CD14-positive monocyte (primary cell): ENCODE data around the gene NAA38. TPM values are rescaled to one million over a fixed set of nuclear protein-coding genes. Genes with fewer than 3 reads are reported as not detected.

Source experiments
- DNase-seq, 3 donors: peaks; one replicate each; pipeline ENCODE4 v3.0.0-alpha.2; 2011 to 2022
- H2AFZ ChIP-seq: 2 replicates; pipeline ENCODE4 v1.6.0; 2012; ENCODE audit warnings: mild to moderate bottlenecking, low read depth, low read length, inconsistent platforms; ENCODE audit not compliant: insufficient read depth, poor library complexity, severe bottlenecking
- H3K27ac ChIP-seq, 2 donors: 1 replicate in 1 of 2; 2 replicates in 1 of 2; pipeline ENCODE4 v1.5.1; 2012 to 2013; ENCODE audit warnings: low read length in 2 of 2, control low read depth in 1 of 2, inconsistent platforms in 1 of 2, low read depth in 1 of 2, mild to moderate bottlenecking in 1 of 2
- H3K27me3 ChIP-seq, 2 donors: one replicate each; pipeline versions ENCODE4 v1.6.0 to v1.6.1; 2011 to 2013; ENCODE audit warnings: low read length in 2 of 2; ENCODE audit not compliant: control insufficient read depth in 2 of 2, insufficient read depth in 2 of 2
- H3K36me3 ChIP-seq, 2 donors: replicated peaks in 1 of 2; 1 replicate in 1 of 2; 2 replicates in 1 of 2; pipeline versions ENCODE4 v1.5.1 to v1.6.1; 2012 to 2013; ENCODE audit warnings: low read length in 2 of 2, control low read depth in 1 of 2, inconsistent platforms in 1 of 2, mild to moderate bottlenecking in 1 of 2; ENCODE audit not compliant: insufficient read depth in 2 of 2, control insufficient read depth in 1 of 2
- H3K4me1 ChIP-seq, 2 donors: 1 replicate in 1 of 2; 2 replicates in 1 of 2; pipeline versions ENCODE4 v1.5.1 to v1.6.1; 2012 to 2013; ENCODE audit warnings: low read length in 2 of 2, control low read depth in 1 of 2, inconsistent platforms in 1 of 2, mild to moderate bottlenecking in 1 of 2, moderate library complexity in 1 of 2; ENCODE audit not compliant: insufficient read depth in 2 of 2, control insufficient read depth in 1 of 2
- H3K4me2 ChIP-seq: replicated peaks from 2 replicates; pipeline ENCODE3; 2012; ENCODE audit warnings: low read length, moderate library complexity, mild to moderate bottlenecking; ENCODE audit not compliant: poor library complexity, severe bottlenecking; ENCODE audit errors: extremely low read depth
- H3K4me3 ChIP-seq, 3 experiments: fragments of 200-600 bp in 1 of 3; sonication (generic) in 1 of 3; replicated peaks in 1 of 3; 1 replicate in 2 of 3; 2 replicates in 1 of 3; pipeline ENCODE4 v1.5.1; 2011 to 2013; ENCODE audit warnings: low read length in 3 of 3, mild to moderate bottlenecking in 3 of 3, control low read depth in 2 of 3, low read depth in 2 of 3, inconsistent platforms in 1 of 3, moderate library complexity in 1 of 3
- H3K79me2 ChIP-seq: 2 replicates; pipeline ENCODE4 v1.6.0; 2012; ENCODE audit warnings: mild to moderate bottlenecking, control low read depth, inconsistent platforms, low read length, moderate library complexity; ENCODE audit not compliant: insufficient read depth
- H3K9ac ChIP-seq: 2 replicates; pipeline ENCODE4 v1.6.0; 2017; ENCODE audit warnings: low read length, mild to moderate bottlenecking; ENCODE audit not compliant: insufficient read depth, poor library complexity, severe bottlenecking
- H3K9me3 ChIP-seq, 2 donors: replicated peaks in 1 of 2; 1 replicate in 1 of 2; 2 replicates in 1 of 2; pipeline versions ENCODE4 v1.5.1 to v1.6.1; 2012 to 2013; ENCODE audit warnings: low read length in 2 of 2, control low read depth in 1 of 2; ENCODE audit not compliant: control insufficient read depth in 1 of 2, insufficient read depth in 1 of 2
- H4K20me1 ChIP-seq: 2 replicates; pipeline ENCODE4 v1.6.0; 2012; ENCODE audit warnings: mild to moderate bottlenecking, low read length, control low read depth, moderate library complexity; ENCODE audit not compliant: insufficient read depth
- H3K27ac Mint-ChIP-seq, 7 donors: one replicate each; pipeline ENCODE4 v1.8.0; 2020; ENCODE audit warnings: mild to moderate bottlenecking in 7 of 7, mixed read lengths in 7 of 7, moderate library complexity in 6 of 7, inconsistent platforms in 2 of 7
- H3K27me3 Mint-ChIP-seq, 3 donors: one replicate each; pipeline ENCODE4 v1.8.0; 2021 to 2022; ENCODE audit warnings: low read depth in 3 of 3, mild to moderate bottlenecking in 3 of 3, mixed read lengths in 3 of 3, moderate library complexity in 3 of 3, inconsistent platforms in 1 of 3
- H3K36me3 Mint-ChIP-seq, 2 donors: one replicate each; pipeline ENCODE4 v1.8.0; 2020; ENCODE audit warnings: mixed read lengths in 2 of 2, inconsistent platforms in 1 of 2, mild to moderate bottlenecking in 1 of 2
- H3K4me1 Mint-ChIP-seq: one replicate; pipeline ENCODE4 v1.8.0; 2020; ENCODE audit warnings: mild to moderate bottlenecking, mixed read lengths
- H3K4me3 Mint-ChIP-seq, 2 donors: one replicate each; pipeline ENCODE4 v1.8.0; 2020; ENCODE audit warnings: mild to moderate bottlenecking in 2 of 2, mixed read lengths in 2 of 2, moderate library complexity in 1 of 2
- H3K9me3 Mint-ChIP-seq, 7 donors: one replicate each; pipeline ENCODE4 v1.8.0; 2020 to 2022; ENCODE audit warnings: mixed read lengths in 7 of 7, mild to moderate bottlenecking in 6 of 7, moderate library complexity in 6 of 7, inconsistent platforms in 2 of 7
- WGBS: methylation state at CpG from one replicate; pipeline ENCODE4 v1.1.5; 2013; ENCODE audit warnings: missing lambda C conversion rate; ENCODE audit not compliant: insufficient coverage; 5-methylcytosine and 5-hydroxymethylcytosine counted together
- intact Hi-C, 2 donors: fragments of 100-400 bp; cut with micrococcal nuclease; formaldehyde crosslinking; loops; one replicate each; pipeline versions ENCODE4 v1.15.0 to v1.15.1; 2023
- polyA plus RNA-seq, 3 donors: library from polyadenylated mRNA; depleted of rRNA in 1 of 3; unstranded in 2 of 3; stranded (reverse) in 1 of 3; fragments of 300-500 nt in 2 of 3; fragments of >200 nt in 1 of 3; fragmentation: Illumina TruSeq in 2 of 3; gene quantifications; 1 replicate in 2 of 3; 2 replicates in 1 of 3; pipeline ENCODE4 v1.2.3, GENCODE V29; 2012 to 2021
- TF ChIP-seq, protein P1 (sequence below): fragments of 200-600 bp; IDR thresholded peaks from one replicate; pipeline ENCODE4 v1.8.0; 2022; ENCODE audit warnings: antibody characterized with exemption, mild to moderate bottlenecking

The NAA38 gene
- polyA plus RNA-seq, 3 donors = 63.8 to 197 (median 148) TPM

DNA sequence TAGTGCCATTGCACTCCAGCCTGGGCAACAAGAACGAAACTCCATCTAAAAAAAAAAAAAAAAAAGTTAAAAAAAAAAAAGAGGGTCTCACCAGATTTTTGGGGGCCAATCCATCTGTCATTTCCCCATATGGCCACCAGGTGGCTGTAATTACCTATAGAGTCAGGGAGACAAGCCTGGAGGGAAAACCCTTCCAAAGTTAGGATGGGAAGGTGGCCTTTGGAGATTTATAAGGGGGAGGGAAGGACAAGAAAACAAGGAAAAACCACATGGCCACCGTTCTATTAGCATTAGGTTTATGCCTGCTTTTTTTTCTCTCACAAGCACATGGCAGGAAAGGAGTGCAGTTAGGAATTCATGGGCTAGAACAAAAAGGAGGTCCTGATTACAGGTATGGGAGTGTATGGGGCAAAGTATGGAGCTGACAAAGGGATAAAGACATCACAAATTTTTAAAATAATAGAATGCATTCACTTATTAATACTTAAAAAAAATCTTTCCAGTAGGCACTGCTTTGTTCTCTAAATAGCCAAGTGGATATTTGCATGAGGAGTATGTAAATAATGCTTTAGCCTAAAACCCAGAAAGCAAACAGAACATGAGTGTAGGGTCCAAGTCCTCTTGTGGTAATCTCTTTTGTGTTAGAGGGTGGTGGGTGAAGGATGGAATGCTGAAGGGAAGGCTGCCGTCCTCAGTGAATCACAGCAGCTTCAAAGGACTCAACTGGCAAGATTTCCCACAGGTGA, 5.5 kb upstream of the NAA38 start:
- Histone ChIP-seq H3K27me3 (no peaks in the 10 kb centered on the region), H2AFZ (no peak overlapping the region), H3K9ac (no peak overlapping the region), H3K4me3 (no peak overlapping the region), H3K27ac (no peak overlapping the region), H3K4me1 (peaks cover 20 to 26% of the 10 kb centered on the region in 2 donors), H3K9me3 (no peaks in the 10 kb centered on the region), H3K79me2 (peaks cover 33% of the 10 kb centered on the region), H3K36me3 (peaks cover 0 to 46% of the 10 kb centered on the region in 2 donors), H4K20me1 (no peaks in the 10 kb centered on the region), H3K4me2 (no peak overlapping the region)
- H3K27ac Mint-ChIP-seq = peak overlapping the region in 1 of 7 donors; percentile 22
- peaks cover 24 to 29% of the 10 kb centered on the region in 2 donors for H3K36me3 Mint-ChIP-seq
- peaks cover 13% of the 10 kb centered on the region for H3K4me1 Mint-ChIP-seq
- H3K9me3 Mint-ChIP-seq = peaks cover 0 to 3% (median 0%) of the 10 kb centered on the region in 7 donors
- intact Hi-C loops = loop anchor here (1.0 to 5.0 kb wide), 4 partner anchors 10 to 124 kb away; no protein-coding TSS in a partner anchor
- no peaks in the 10 kb centered on the region for H3K27me3 Mint-ChIP-seq
- DNase-seq = peak in 2 of 3 donors; percentile 42 to 46
- TF ChIP-seq, protein P1, sequence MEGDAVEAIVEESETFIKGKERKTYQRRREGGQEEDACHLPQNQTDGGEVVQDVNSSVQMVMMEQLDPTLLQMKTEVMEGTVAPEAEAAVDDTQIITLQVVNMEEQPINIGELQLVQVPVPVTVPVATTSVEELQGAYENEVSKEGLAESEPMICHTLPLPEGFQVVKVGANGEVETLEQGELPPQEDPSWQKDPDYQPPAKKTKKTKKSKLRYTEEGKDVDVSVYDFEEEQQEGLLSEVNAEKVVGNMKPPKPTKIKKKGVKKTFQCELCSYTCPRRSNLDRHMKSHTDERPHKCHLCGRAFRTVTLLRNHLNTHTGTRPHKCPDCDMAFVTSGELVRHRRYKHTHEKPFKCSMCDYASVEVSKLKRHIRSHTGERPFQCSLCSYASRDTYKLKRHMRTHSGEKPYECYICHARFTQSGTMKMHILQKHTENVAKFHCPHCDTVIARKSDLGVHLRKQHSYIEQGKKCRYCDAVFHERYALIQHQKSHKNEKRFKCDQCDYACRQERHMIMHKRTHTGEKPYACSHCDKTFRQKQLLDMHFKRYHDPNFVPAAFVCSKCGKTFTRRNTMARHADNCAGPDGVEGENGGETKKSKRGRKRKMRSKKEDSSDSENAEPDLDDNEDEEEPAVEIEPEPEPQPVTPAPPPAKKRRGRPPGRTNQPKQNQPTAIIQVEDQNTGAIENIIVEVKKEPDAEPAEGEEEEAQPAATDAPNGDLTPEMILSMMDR = peak; percentile 95
- no CpG with 5 or more reads among the region's 3 CpGs for WGBS
- no peak overlapping the region for H3K4me3 Mint-ChIP-seq

DNA sequence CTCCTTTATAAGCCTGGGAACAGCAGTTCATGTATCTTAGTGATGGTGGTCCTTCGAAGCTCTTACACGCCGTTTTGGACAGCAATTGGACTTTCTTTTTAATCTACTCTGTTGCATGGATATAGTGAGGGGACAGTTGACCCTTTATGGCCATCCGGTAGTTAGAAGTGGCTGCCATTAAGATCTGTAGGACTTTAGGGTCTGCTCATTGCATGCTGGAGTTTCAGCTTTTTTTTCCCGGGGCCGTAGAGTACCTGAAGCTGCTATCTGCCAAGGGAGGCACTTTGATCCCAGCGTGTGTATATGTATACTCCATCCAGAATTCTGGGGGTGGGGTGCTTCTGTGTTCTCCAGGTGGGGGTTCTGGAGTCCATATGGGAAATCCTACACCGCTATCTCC, 1.7 kb upstream of the NAA38 start:
- Histone ChIP-seq H3K4me2 (peak overlapping the region; percentile 98), H2AFZ (no peak overlapping the region), H4K20me1 (peaks cover 26% of the 10 kb centered on the region), H3K36me3 (peaks cover 8 to 47% of the 10 kb centered on the region in 2 donors), H3K27ac (no peak overlapping the region), H3K79me2 (peaks cover 32% of the 10 kb centered on the region), H3K27me3 (no peaks in the 10 kb centered on the region), H3K4me1 (peaks cover 36 to 47% of the 10 kb centered on the region in 2 donors), H3K9ac (no peak overlapping the region), H3K4me3 (peak overlapping the region in 1 of 3 experiments; percentile 95), H3K9me3 (no peaks in the 10 kb centered on the region)
- Mint-ChIP-seq H3K36me3 (peaks cover 18 to 34% of the 10 kb centered on the region in 2 donors), H3K9me3 (no peaks in the 10 kb centered on the region), H3K27ac (no peak overlapping the region), H3K27me3 (peaks cover 0 to 3% (median 0%) of the 10 kb centered on the region in 3 donors), H3K4me3 (no peak overlapping the region), H3K4me1 (peaks cover 2% of the 10 kb centered on the region)
- TF ChIP-seq, protein P1 = no peak
- 100% methylated on average over 1 of the region's 8 CpGs for WGBS
- DNase-seq = no peak
- intact Hi-C loops = no loop called here
